NCI-H1048 (cell line): ENCODE data around the gene MAT2B.
"Not testable (repeated sequence)": the region's sequence is repeated elsewhere in the genome, so short reads cannot be mapped to it uniquely, and the experiment has no call there.

ENCODE experiments used
- DNase-seq: peaks from one replicate; lab custom pipeline; 2025; lab: John Stamatoyannopoulos, UW

Gene MAT2B

GRCh38 chr5:163503106-163504078, 2.0 kb upstream of the MAT2B start:
- no peak for DNase-seq

- peak; percentile 24 for DNase-seq
These were observed 1.1 kb upstream of the MAT2B start for GRCh38 chr5:163504079-163504931.

GRCh38 chr5:163505049-163505367, 411 bp upstream of the MAT2B start:
- DNase-seq = no peak

GRCh38 chr5:163506095-163506457, 657 bp downstream of the MAT2B start:
- DNase-seq = no peak

GRCh38 chr5:163506726-163507125, 1.3 kb downstream of the MAT2B start:
- DNase-seq = no peak

GRCh38 chr5:163508753-163509152, 3.3 kb downstream of the MAT2B start:
- no peak for DNase-seq

- peak; percentile 49 for DNase-seq
These were observed 4.0 kb downstream of the MAT2B start for GRCh38 chr5:163509291-163509951.

- no peak for DNase-seq
These were observed 7.1 kb downstream of the MAT2B start for GRCh38 chr5:163512526-163512925.

GRCh38 chr5:163525096-163525495, 19.7 kb downstream of the MAT2B start:
- no peak for DNase-seq

GRCh38 chr5:163529698-163530097, 24.3 kb downstream of the MAT2B start:
- no peak for DNase-seq

- no peak for DNase-seq
These were observed 25.9 kb downstream of the MAT2B start for GRCh38 chr5:163531272-163531671.

- DNase-seq = no peak
These were observed 27.0 kb downstream of the MAT2B start for GRCh38 chr5:163532171-163533084.

- no peak for DNase-seq
These were observed 27.8 kb downstream of the MAT2B start for GRCh38 chr5:163533223-163533622.

- no peak for DNase-seq
These were observed 29.2 kb downstream of the MAT2B start for GRCh38 chr5:163534492-163535094.

GRCh38 chr5:163535290-163535689, 29.9 kb downstream of the MAT2B start:
- DNase-seq = no peak

- not testable (repeated sequence) for DNase-seq
These were observed 31.0 kb downstream of the MAT2B start for GRCh38 chr5:163536442-163536841.

- DNase-seq = no peak
These were observed 35.3 kb downstream of the MAT2B start for GRCh38 chr5:163540696-163541095.

- DNase-seq = no peak
These were observed 37.4 kb downstream of the MAT2B start for GRCh38 chr5:163542771-163543170.

GRCh38 chr5:163544041-163544440, 38.6 kb downstream of the MAT2B start:
- DNase-seq = no peak

GRCh38 chr5:163544836-163545235, 39.4 kb downstream of the MAT2B start:
- no peak for DNase-seq

- DNase-seq = no peak
These were observed 43.2 kb downstream of the MAT2B start for GRCh38 chr5:163548649-163549048.
